Measurements from ENCODE around the gene INSR.
"Not testable (repeated sequence)": the region's sequence is repeated elsewhere in the genome, so short reads cannot be mapped to it uniquely, and the experiment has no call there.

The INSR gene

GRCh38 chr19:7293762-7294557 lies at the start of gene INSR:
INSR (minus strand) TSS chr19:7294414; CDS start chr19:7293891, 523 bp downstream.
- DNase-seq = peak; percentile 46 to 69

- no peak for DNase-seq
Measured at GRCh38 chr19:7342143-7342542, 47.9 kb upstream of the INSR start.

GRCh38 chr19:7340959-7341837 lies 47.0 kb upstream of the INSR start:
- DNase-seq = peak; percentile 71 to 81

GRCh38 chr19:7337380-7338194 lies 43.4 kb upstream of the INSR start:
- DNase-seq = peak in 1 of 2 experiments; percentile 4

- no peak for DNase-seq
Measured at GRCh38 chr19:7336321-7336973, 42.2 kb upstream of the INSR start.

- no peak for DNase-seq
Measured at GRCh38 chr19:7333198-7334118, 39.2 kb upstream of the INSR start.

- DNase-seq = no peak
Measured at GRCh38 chr19:7331446-7331845, 37.2 kb upstream of the INSR start.

- DNase-seq = no peak
Measured at GRCh38 chr19:7328647-7329046, 34.4 kb upstream of the INSR start.

GRCh38 chr19:7327802-7328201 lies 33.6 kb upstream of the INSR start:
- no peak for DNase-seq

GRCh38 chr19:7326105-7326877 lies 32.1 kb upstream of the INSR start:
- DNase-seq = no peak

GRCh38 chr19:7318176-7318575 lies 24.0 kb upstream of the INSR start:
- DNase-seq = no peak

- no peak for DNase-seq
Measured at GRCh38 chr19:7312816-7313215, 18.6 kb upstream of the INSR start.

- no peak for DNase-seq
Measured at GRCh38 chr19:7311911-7312310, 17.7 kb upstream of the INSR start.

- DNase-seq = not testable (repeated sequence)
Measured at GRCh38 chr19:7308327-7308726, 14.1 kb upstream of the INSR start.

GRCh38 chr19:7307590-7308218 lies 13.5 kb upstream of the INSR start:
- DNase-seq = no peak

GRCh38 chr19:7304200-7304599 lies 10.0 kb upstream of the INSR start:
- no peak for DNase-seq

GRCh38 chr19:7303470-7303869 lies 9.3 kb upstream of the INSR start:
- DNase-seq = no peak

GRCh38 chr19:7301525-7301924 lies 7.3 kb upstream of the INSR start:
- DNase-seq = no peak

GRCh38 chr19:7297742-7298141 lies 3.5 kb upstream of the INSR start:
- no peak for DNase-seq

GRCh38 chr19:7295912-7296536 lies 1.8 kb upstream of the INSR start:
- DNase-seq = no peak

All from stimulated activated CD4-positive, alpha-beta T cell treated with anti-CD3 and anti-CD28 coated beads, Interleukin-4, amount 100 ng/mL, for 4 hours (primary cell).